Heart left ventricle (tissue), 13 donors: ENCODE data around the gene TXK.

Experiments
- CTCF ChIP-seq, 12 donors: fragments of 200-600 bp; sonication (generic) in 4 of 12; IDR thresholded peaks; one replicate each; pipeline versions ENCODE4 v1.5.0 to v1.8.0; 2018 to 2022; ENCODE audit warnings: antibody characterized with exemption in 12 of 12, mild to moderate bottlenecking in 5 of 12
- POLR2A ChIP-seq, 2 donors: fragments of 450-650 bp; IDR thresholded peaks; one replicate each; pipeline ENCODE4 v1.6.1; 2017; ENCODE audit warnings: antibody characterized with exemption in 2 of 2, mild to moderate bottlenecking in 2 of 2, moderate library complexity in 2 of 2
- donor health status: ischemic (EF 13 %, LVEDD 7.1; RV severe dilation, severe dysfunction).
- donor health status: DM: no; HTN: yes; CAD: no.
- donor health status: DM: no; HTN: no; CAD: no.
- donor health status: ischemic (EF 25% LVEDD 6.9; RV normal size, moderate dysfunction).
- donor health status: ischemic (EF 25% LVEDD 5.7; RV mildly dilated, moderate dysfunction).
- donor health status: ischemic (EF 35%, LVEDD 5.7; RV mildly dilated, moderate dysfunction).
- donor health status: nonischemic (EF 11% LVEDD 7.7; RV severe dilation, severe dysfunction).
- donor health status: DM: yes; HTN: yes; CAD: no.
- donor health status: PGD.
- donor health status: ischemic (EF 29% LVEDD 5.4; RV normal size, mild dysfunction).
- donor health status: nonischemic (EF 23%, LVEDD 6.1; RV moderate dilation, normal function).

GRCh38 chr4:48081196-48081595 is 52.9 kb downstream of the TXK start:
- no peak for TF ChIP-seq POLR2A (IDR thresholded peaks at IDR 0.05)
- no peak for TF ChIP-seq CTCF (IDR thresholded peaks at IDR 0.05)
